ENCODE data around the gene ACP1. TPM values are rescaled to one million over a fixed set of nuclear protein-coding genes. Genes with fewer than 3 reads are reported as not detected.
"Not testable (repeated sequence)": the region's sequence is repeated elsewhere in the genome, so short reads cannot be mapped to it uniquely, and the experiment has no call there.

ACP1 gene
- total and polyA plus RNA-seq, 7 donors, result 62.6 to 162 (median 86.1) TPM

DNA sequence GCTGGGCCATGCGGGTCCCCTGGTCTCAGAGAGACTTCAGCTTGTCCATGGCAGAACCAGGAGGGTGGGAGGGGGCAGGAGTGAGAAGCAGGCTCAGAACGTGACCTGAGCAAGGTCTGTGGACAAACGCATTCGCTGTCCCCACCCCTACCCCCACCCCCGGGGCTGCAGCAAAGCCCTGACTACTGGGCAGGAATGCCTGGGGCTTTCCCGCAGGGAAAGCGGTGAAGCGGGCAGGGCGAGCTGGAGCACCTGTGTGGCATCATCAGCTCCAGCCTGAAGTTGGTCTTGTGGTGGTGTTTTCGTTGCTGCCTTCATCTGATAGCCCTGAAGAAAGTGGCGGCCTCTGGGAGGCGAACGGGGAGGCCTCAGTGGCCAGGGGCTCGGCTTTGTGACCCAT is 49.2 kb downstream of the ACP1 start:
- WGBS, 2 donors, result 81 to 84% methylated on average over 14 of the region's 14 CpGs
- TF ChIP-seq EP300 (IDR thresholded peaks at IDR 0.05), result no peak
- no peak for TF ChIP-seq POLR2A (IDR thresholded peaks at IDR 0.05)
- TF ChIP-seq, protein P1, sequence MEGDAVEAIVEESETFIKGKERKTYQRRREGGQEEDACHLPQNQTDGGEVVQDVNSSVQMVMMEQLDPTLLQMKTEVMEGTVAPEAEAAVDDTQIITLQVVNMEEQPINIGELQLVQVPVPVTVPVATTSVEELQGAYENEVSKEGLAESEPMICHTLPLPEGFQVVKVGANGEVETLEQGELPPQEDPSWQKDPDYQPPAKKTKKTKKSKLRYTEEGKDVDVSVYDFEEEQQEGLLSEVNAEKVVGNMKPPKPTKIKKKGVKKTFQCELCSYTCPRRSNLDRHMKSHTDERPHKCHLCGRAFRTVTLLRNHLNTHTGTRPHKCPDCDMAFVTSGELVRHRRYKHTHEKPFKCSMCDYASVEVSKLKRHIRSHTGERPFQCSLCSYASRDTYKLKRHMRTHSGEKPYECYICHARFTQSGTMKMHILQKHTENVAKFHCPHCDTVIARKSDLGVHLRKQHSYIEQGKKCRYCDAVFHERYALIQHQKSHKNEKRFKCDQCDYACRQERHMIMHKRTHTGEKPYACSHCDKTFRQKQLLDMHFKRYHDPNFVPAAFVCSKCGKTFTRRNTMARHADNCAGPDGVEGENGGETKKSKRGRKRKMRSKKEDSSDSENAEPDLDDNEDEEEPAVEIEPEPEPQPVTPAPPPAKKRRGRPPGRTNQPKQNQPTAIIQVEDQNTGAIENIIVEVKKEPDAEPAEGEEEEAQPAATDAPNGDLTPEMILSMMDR (IDR thresholded peaks at IDR 0.05), result no peak
- no peak for TF ChIP-seq POLR2AphosphoS5 (IDR thresholded peaks at IDR 0.05)
- intact Hi-C loops (cut with DNase I), result no loop called here
- DNase-seq, result no peak
- Histone ChIP-seq H3K4me3 (no peak overlapping the region), H3K27ac (no peak overlapping the region), H3K27me3 (peaks cover 0 to 8% (median 0%) of the 10 kb centered on the region in 3 donors), H3K9me3 (no peaks in the 10 kb centered on the region), H3K4me1 (no peaks in the 10 kb centered on the region), H3K36me3 (no peaks in the 10 kb centered on the region)

DNA sequence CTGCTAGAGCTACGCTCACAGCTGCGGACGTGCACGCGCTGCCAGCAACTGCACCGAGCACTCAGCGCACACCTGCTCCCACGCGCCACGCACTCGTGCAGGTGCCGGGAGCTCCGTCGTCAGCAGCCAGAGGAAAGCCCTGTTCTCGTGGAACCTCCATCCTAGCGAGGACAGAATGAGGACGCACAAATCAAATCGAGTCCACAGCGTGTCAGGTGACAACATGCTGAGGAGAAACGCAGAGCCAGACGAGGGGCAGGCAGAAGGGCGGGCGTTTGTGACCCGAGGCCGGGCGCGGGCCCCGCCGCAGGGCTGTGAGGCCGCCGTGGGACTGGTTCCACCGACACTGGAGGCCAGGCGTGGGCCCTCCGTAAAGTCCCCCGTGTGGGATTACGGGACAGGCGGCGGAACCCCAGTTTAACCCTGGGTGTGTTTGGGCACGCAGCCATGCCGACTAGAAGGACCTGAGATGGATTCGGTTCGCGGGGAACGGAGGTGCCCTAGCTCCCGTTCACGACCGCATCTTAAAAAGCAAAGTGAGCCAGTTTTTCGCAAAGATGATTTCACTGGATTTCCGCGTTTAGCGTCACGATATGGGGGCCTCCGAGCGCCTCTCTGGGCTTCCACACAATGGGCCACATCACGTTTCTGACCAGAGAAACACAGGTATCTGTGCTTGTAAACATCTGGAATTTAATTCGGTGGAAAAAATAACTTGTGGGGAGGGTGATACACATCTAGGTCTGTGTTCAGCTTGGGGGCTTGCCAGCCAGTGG is 50.0 kb downstream of the ACP1 start:
- WGBS, 2 donors, result 93 to 94% methylated on average over 56 of the region's 56 CpGs
- TF ChIP-seq POLR2A (IDR thresholded peaks at IDR 0.05), result no peak
- no peak for TF ChIP-seq EP300 (IDR thresholded peaks at IDR 0.05)
- TF ChIP-seq, protein P1 (IDR thresholded peaks at IDR 0.05), result no peak
- no peak for TF ChIP-seq POLR2AphosphoS5 (IDR thresholded peaks at IDR 0.05)
- DNase-seq, result no peak

DNA sequence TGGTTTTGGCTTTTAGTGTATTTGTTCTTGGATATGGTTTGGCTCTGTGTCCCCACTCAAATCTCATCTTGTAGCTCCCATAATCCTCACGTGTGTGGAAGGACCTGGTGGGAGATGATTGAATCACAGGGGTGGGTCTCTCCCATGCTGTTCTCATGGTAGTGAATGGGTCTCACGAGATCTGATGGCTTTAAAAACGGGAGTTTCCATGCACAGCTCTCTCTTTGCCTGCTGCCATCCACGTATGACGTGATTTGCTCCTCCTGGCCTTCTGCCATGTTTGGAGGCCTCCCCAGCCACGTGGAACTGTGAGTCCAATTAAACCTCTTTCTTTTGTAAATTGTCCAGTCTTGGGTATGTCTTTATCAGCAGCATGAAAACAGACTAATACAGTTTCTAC is 51.2 kb downstream of the ACP1 start:
- DNase-seq; H3K36me3 ChIP-seq; H3K9me3 ChIP-seq; H3K27ac ChIP-seq; H3K4me1 ChIP-seq; H3K27me3 ChIP-seq; intact Hi-C loops (cut with DNase I); H3K4me3 ChIP-seq: not testable (repeated sequence)
- WGBS, 2 donors, result 50 to 77% methylated on average over 6 of the region's 6 CpGs

More for the DNA sequence above, 50.0 kb downstream of the ACP1 start:
- H3K4me1 ChIP-seq, result no peaks in the 10 kb centered on the region
- H3K4me3 ChIP-seq, result no peak overlapping the region
- H3K36me3 ChIP-seq, result no peaks in the 10 kb centered on the region
- intact Hi-C loops (cut with DNase I), result no loop called here
- H3K9me3 ChIP-seq, result no peaks in the 10 kb centered on the region
- H3K27ac ChIP-seq, result no peak overlapping the region
- H3K27me3 ChIP-seq, result peaks cover 0 to 8% (median 0%) of the 10 kb centered on the region in 3 donors

DNA sequence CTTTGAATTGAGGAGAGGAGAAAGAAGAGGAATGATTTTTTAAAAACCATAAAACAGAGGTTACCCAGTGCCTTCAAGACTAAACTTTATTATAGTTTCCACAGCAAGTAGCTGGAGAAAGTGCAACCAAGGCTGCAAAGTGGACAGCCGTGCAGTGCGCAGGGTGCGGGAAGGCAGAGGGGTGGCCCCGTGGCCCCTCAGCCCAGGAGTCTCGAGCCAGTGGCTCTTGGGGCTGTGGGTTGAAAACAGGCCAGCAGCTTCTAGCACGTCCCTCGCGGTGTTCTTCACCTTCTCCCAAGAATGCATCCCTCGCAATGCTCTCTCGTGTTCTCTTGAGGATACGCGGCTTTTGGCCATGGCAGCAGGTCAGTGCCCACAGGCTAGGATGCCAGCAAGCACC is 51.6 kb downstream of the ACP1 start:
- 93 to 95% methylated on average over 12 of the region's 12 CpGs for WGBS, 2 donors
- H3K4me1 ChIP-seq, result no peaks in the 10 kb centered on the region
- no peak for DNase-seq
- intact Hi-C loops (cut with DNase I), result no loop called here
- H3K27me3 ChIP-seq, result peaks cover 0 to 4% (median 0%) of the 10 kb centered on the region in 3 donors
- TF ChIP-seq POLR2A (IDR thresholded peaks at IDR 0.05), result no peak
- TF ChIP-seq, protein P1 (IDR thresholded peaks at IDR 0.05), result no peak
- no peak for TF ChIP-seq POLR2AphosphoS5 (IDR thresholded peaks at IDR 0.05)
- no peak for TF ChIP-seq EP300 (IDR thresholded peaks at IDR 0.05)
- H3K9me3 ChIP-seq, result no peaks in the 10 kb centered on the region
- H3K4me3 ChIP-seq, result no peak overlapping the region
- no peak overlapping the region for H3K27ac ChIP-seq
- H3K36me3 ChIP-seq, result no peaks in the 10 kb centered on the region

DNA sequence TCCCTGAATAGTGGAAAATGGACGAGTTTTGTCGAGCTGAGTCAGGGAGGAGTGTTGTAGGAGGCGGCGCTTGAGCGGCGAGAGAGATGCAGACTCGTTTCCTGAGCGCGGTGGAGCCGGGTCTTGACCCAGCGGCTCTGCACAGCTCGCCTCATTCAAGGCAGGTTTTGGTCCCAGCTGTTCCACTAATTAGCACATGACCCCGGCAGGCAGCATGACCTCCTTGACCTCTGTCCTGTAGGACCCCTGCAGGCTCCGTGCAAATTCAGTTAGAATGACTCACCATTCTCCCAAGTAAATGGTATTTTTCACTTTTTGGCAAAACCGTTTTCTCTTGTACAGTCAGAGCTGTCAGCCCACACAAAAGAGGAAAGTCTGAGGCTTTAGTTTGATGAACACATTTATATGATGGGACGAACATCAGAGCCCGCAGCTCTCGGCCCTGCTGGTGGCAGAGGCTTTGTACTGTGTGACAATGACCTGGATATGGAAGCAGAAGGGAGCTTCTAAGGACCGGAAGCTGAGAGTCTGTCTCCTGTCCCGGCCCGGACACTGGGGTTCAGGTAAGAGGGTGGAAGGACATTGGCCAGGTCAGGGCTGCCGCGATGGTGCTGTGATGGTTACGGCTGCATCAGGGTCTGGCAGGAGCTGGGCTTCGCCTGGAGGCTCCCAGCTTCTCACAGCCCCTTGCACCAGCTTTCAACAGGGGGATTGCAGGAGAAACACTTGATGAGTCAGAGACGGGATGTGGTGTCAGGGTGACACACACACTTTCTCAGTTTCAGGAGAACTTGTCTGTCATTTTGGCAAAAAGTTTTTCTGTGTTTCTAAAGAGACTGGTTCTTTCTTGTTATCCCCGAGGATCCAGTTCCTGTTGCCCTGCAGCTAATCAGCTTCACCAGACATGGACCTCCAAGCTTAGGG is 53.0 kb downstream of the ACP1 start:
- no peak for DNase-seq
- intact Hi-C loops (cut with DNase I), result no loop called here

More for the DNA sequence above, 53.0 kb downstream of the ACP1 start:
- 76 to 82% methylated on average over 27 of the region's 27 CpGs for WGBS, 2 donors
- Histone ChIP-seq H3K4me1 (no peaks in the 10 kb centered on the region), H3K4me3 (no peak overlapping the region), H3K27me3 (peaks cover 0 to 3% (median 0%) of the 10 kb centered on the region in 3 donors), H3K36me3 (no peaks in the 10 kb centered on the region), H3K9me3 (no peaks in the 10 kb centered on the region), H3K27ac (no peak overlapping the region)
- TF ChIP-seq EP300 (IDR thresholded peaks at IDR 0.05) (no peak), POLR2A (IDR thresholded peaks at IDR 0.05) (no peak), POLR2AphosphoS5 (IDR thresholded peaks at IDR 0.05) (no peak)
- TF ChIP-seq, protein P1 (IDR thresholded peaks at IDR 0.05), result no peak
